ENCODE data around the gene ANAPC13.

The ANAPC13 gene

GRCh38 chr3:134449951-134450350, 35.8 kb downstream of the ANAPC13 start:
- DNase-seq (ENCODE audit: low read depth in 2 of 2), result no peak

- DNase-seq (ENCODE audit: low read depth in 2 of 2), result no peak
Observed at GRCh38 chr3:134449277-134449676, 36.5 kb downstream of the ANAPC13 start.

GRCh38 chr3:134448664-134449063, 37.1 kb downstream of the ANAPC13 start:
- DNase-seq (ENCODE audit: low read depth in 2 of 2), result no peak

GRCh38 chr3:134447351-134447750, 38.4 kb downstream of the ANAPC13 start:
- DNase-seq (ENCODE audit: low read depth in 2 of 2), result no peak

- no peak for DNase-seq (ENCODE audit: low read depth in 2 of 2)
Observed at GRCh38 chr3:134446800-134447199, 39.0 kb downstream of the ANAPC13 start.

GRCh38 chr3:134445636-134446035, 40.1 kb downstream of the ANAPC13 start:
- no peak for DNase-seq (ENCODE audit: low read depth in 2 of 2)

GRCh38 chr3:134445095-134445494, 40.7 kb downstream of the ANAPC13 start:
- no peak for DNase-seq (ENCODE audit: low read depth in 2 of 2)

- DNase-seq (ENCODE audit: low read depth in 2 of 2), result no peak
Observed at GRCh38 chr3:134441821-134442220, 44.0 kb downstream of the ANAPC13 start.

- DNase-seq (ENCODE audit: low read depth in 2 of 2), result no peak
Observed at GRCh38 chr3:134441321-134441720, 44.5 kb downstream of the ANAPC13 start.

- no peak for DNase-seq (ENCODE audit: low read depth in 2 of 2)
Observed at GRCh38 chr3:134437211-134437752, 48.5 kb downstream of the ANAPC13 start.

- no peak for DNase-seq (ENCODE audit: low read depth in 2 of 2)
Observed at GRCh38 chr3:134432236-134432635, 53.5 kb downstream of the ANAPC13 start.

- no peak for DNase-seq (ENCODE audit: low read depth in 2 of 2)
Observed at GRCh38 chr3:134430950-134431445, 54.8 kb downstream of the ANAPC13 start.

- no peak for DNase-seq (ENCODE audit: low read depth in 2 of 2)
Observed at GRCh38 chr3:134430174-134430573, 55.6 kb downstream of the ANAPC13 start.

- DNase-seq (ENCODE audit: low read depth in 2 of 2), result no peak
Observed at GRCh38 chr3:134428401-134428800, 57.4 kb downstream of the ANAPC13 start.

Measured in stimulated activated CD8-positive, alpha-beta memory T cell treated with anti-CD3 and anti-CD28 coated beads, Interleukin-2, amount 100 ng/mL, for 48 hours (primary cell).